Gastrocnemius medialis (tissue), 4 donors: Measurements from ENCODE around the gene MEGF9. TPM values are rescaled to one million over a fixed set of nuclear protein-coding genes. Genes with fewer than 3 reads are reported as not detected.

Experiments
- ATAC-seq, 2 donors: fragments of 150-250 bp; one replicate each; pipeline ENCODE4 v1.9.1; 2016
- DNase-seq, 2 donors: peaks; one replicate each; pipeline ENCODE4 v3.0.0-alpha.2; 2019
- H3K27ac ChIP-seq, 4 donors: fragments of 200-600 bp; sonication (generic); 1 replicate in 1 of 4; 2 replicates in 3 of 4; pipeline ENCODE4 v1.5.1; 2016 to 2018; ENCODE audit warnings: mild to moderate bottlenecking in 2 of 4, moderate library complexity in 1 of 4
- H3K27me3 ChIP-seq, 3 donors: fragments of 200-600 bp; sonication (generic) in 2 of 3; 1 replicate in 1 of 3; 2 replicates in 2 of 3; pipeline versions ENCODE4 v1.5.1 to v1.6.0; 2016 to 2019; ENCODE audit warnings: mild to moderate bottlenecking in 1 of 3, moderate library complexity in 1 of 3
- H3K36me3 ChIP-seq, 2 donors: fragments of 200-600 bp; sonication (generic) in 1 of 2; one replicate each; pipeline ENCODE4 v1.5.1; 2017 to 2018
- H3K4me1 ChIP-seq, 2 donors: fragments of 200-600 bp; sonication (generic) in 1 of 2; one replicate each; pipeline ENCODE4 v1.5.1; 2016 to 2017; ENCODE audit warnings: mild to moderate bottlenecking in 2 of 2
- H3K4me3 ChIP-seq, 4 donors: fragments of 200-600 bp; sonication (generic) in 3 of 4; 1 replicate in 1 of 4; 2 replicates in 3 of 4; pipeline ENCODE4 v1.5.1; 2016 to 2019; ENCODE audit warnings: mild to moderate bottlenecking in 2 of 4
- H3K9me3 ChIP-seq, 3 donors: fragments of 200-600 bp; sonication (generic) in 2 of 3; 1 replicate in 1 of 3; 2 replicates in 2 of 3; pipeline ENCODE4 v1.5.1; 2016 to 2019
- CTCF ChIP-seq, 5 experiments: fragments of 450-650 bp in 3 of 5; fragments of 200-600 bp in 2 of 5; sonication (generic) in 2 of 5; IDR thresholded peaks in 4 of 5; conservative IDR thresholded peaks in 1 of 5; 1 replicate in 4 of 5; 2 replicates in 1 of 5; pipeline ENCODE4 v1.5.1; 2016 to 2019; ENCODE audit warnings: antibody characterized with exemption in 5 of 5, mild to moderate bottlenecking in 3 of 5, moderate library complexity in 3 of 5
- POLR2A ChIP-seq, 2 donors: fragments of 450-650 bp; IDR thresholded peaks; one replicate each; pipeline ENCODE4 v1.6.1; 2017; ENCODE audit warnings: antibody characterized with exemption in 2 of 2, mild to moderate bottlenecking in 2 of 2, moderate library complexity in 2 of 2
- in situ Hi-C, 4 donors: fragments of 200-750 bp; cut with MboI; loops; one replicate each; pipeline versions ENCODE4 v1.15.0 to v1.8.0; 2017; ENCODE audit warnings: low sequenced_read_pairs in 4 of 4
- intact Hi-C: fragments of 100-400 bp; cut with DNase I; formaldehyde crosslinking; loops from one replicate; pipeline ENCODE4 v1.15.1; 2023; ENCODE audit warnings: low total_unique reads
- total RNA-seq, 4 donors: library from RNA; depleted of rRNA; stranded (reverse); fragments of >200 nt; gene quantifications; one replicate each; pipeline versions ENCODE4 v1.1.0 to v1.2.3, GENCODE V29; 2016

MEGF9 gene
- total RNA-seq, 4 donors from 2014 or later: 6.3 to 15.3 (median 13.5) TPM

DNA sequence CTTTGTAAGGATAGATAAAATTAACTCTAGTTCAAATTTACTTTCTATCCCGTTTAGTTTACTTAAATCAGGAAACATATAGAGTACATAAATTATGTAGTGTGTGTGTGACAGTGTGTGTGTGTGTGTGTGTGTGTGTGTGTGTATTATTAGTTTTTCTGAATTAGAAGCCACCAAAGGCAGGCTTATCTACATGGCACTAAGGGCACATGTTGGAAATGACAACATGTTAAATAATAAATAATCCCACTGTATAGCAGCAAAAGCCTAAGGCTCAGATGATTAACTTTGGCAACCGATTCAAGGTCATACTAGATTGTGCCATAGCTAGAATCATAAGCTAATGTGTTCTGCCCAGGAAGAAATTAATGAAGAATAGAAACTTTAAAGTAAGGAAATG lies 54.6 kb downstream of the MEGF9 start:
- Histone ChIP-seq H3K4me1 (peaks cover 4 to 7% of the 10 kb centered on the region in 2 donors), H3K36me3 (no peaks in the 10 kb centered on the region), H3K9me3 (no peaks in the 10 kb centered on the region), H3K27ac (no peak overlapping the region), H3K4me3 (no peak overlapping the region), H3K27me3 (no peaks in the 10 kb centered on the region)
- no peak for ATAC-seq
- in situ Hi-C loops (no loop called here), intact Hi-C loops (no loop called here)
- TF ChIP-seq CTCF (IDR thresholded peaks at IDR 0.05 in 4 of 5, conservative IDR thresholded peaks at IDR 0.05 in 1 of 5): no peak
- TF ChIP-seq POLR2A (IDR thresholded peaks at IDR 0.05): no peak
- no peak for DNase-seq

DNA sequence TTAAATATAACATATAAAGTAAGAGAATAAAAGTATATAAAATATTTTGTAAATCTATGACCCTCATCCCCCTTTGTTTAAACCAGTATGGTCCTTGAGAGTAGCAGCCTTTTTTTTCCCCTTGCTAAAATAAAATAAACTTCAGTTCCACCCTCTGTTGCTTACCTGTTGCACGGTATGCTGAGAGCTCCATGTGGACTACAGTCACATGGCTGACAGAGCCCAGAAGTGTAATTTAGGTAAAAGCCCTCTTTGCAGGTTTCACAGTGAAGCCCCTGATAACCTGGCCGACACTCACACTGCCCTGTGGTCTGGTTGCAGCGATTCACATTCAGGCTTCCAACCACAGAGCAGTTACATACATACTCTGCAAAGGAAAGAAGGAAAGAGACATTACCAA lies 55.1 kb downstream of the MEGF9 start:
- in situ Hi-C loops: no loop called here
- no peak for ATAC-seq
- TF ChIP-seq CTCF (IDR thresholded peaks at IDR 0.05 in 4 of 5, conservative IDR thresholded peaks at IDR 0.05 in 1 of 5) (no peak), POLR2A (IDR thresholded peaks at IDR 0.05) (no peak)
- Histone ChIP-seq H3K4me1 (peaks cover 0 to 2% of the 10 kb centered on the region in 2 donors), H3K9me3 (no peaks in the 10 kb centered on the region), H3K27ac (no peak overlapping the region), H3K36me3 (no peaks in the 10 kb centered on the region), H3K27me3 (no peaks in the 10 kb centered on the region), H3K4me3 (no peak overlapping the region)
- DNase-seq: no peak
- intact Hi-C loops: no loop called here

- in situ Hi-C loops: no loop called here
Measured at GRCh38 chr9:120655005-120655622, 59.2 kb downstream of the MEGF9 start.

GRCh38 chr9:120654272-120654671 lies 60.0 kb downstream of the MEGF9 start:
- DNase-seq (no peak), ATAC-seq (no peak)
- TF ChIP-seq POLR2A (IDR thresholded peaks at IDR 0.05) (no peak), CTCF (IDR thresholded peaks at IDR 0.05 in 4 of 5, conservative IDR thresholded peaks at IDR 0.05 in 1 of 5) (no peak)
- H3K4me3 ChIP-seq: no peak overlapping the region
- no peaks in the 10 kb centered on the region for H3K27me3 ChIP-seq
- no peaks in the 10 kb centered on the region for H3K36me3 ChIP-seq
- no peaks in the 10 kb centered on the region for H3K4me1 ChIP-seq
- H3K27ac ChIP-seq: no peak overlapping the region
- no peaks in the 10 kb centered on the region for H3K9me3 ChIP-seq
- in situ Hi-C loops: no loop called here
- intact Hi-C loops: no loop called here

More at GRCh38 chr9:120655005-120655622, 59.2 kb downstream of the MEGF9 start:
- Histone ChIP-seq H3K9me3 (no peaks in the 10 kb centered on the region), H3K4me1 (no peaks in the 10 kb centered on the region), H3K27ac (no peak overlapping the region), H3K4me3 (no peak overlapping the region), H3K27me3 (no peaks in the 10 kb centered on the region), H3K36me3 (no peaks in the 10 kb centered on the region)
- no peak for ATAC-seq
- intact Hi-C loops: no loop called here
- TF ChIP-seq POLR2A (IDR thresholded peaks at IDR 0.05) (no peak), CTCF (IDR thresholded peaks at IDR 0.05 in 4 of 5, conservative IDR thresholded peaks at IDR 0.05 in 1 of 5) (no peak)
- DNase-seq: no peak

- DNase-seq (no peak), ATAC-seq (no peak)
- Histone ChIP-seq H3K36me3 (no peaks in the 10 kb centered on the region), H3K27ac (no peak overlapping the region), H3K4me3 (no peak overlapping the region), H3K27me3 (no peaks in the 10 kb centered on the region), H3K4me1 (no peaks in the 10 kb centered on the region), H3K9me3 (no peaks in the 10 kb centered on the region)
- TF ChIP-seq CTCF (IDR thresholded peaks at IDR 0.05 in 4 of 5, conservative IDR thresholded peaks at IDR 0.05 in 1 of 5) (no peak), POLR2A (IDR thresholded peaks at IDR 0.05) (no peak)
- in situ Hi-C loops: no loop called here
- intact Hi-C loops: no loop called here
Measured at GRCh38 chr9:120653762-120654161, 60.5 kb downstream of the MEGF9 start.
